Endothelial cell of umbilical vein (primary cell): Measurements from ENCODE around the gene MMP2. TPM values are rescaled to one million over a fixed set of nuclear protein-coding genes. Genes with fewer than 3 reads are reported as not detected.

Source experiments
- BruUV-seq: library from RNA; stranded (reverse); fragments of 400-500 nt; replicated peaks from 2 replicates; lab custom pipeline; 2021; lab: Mats Ljungman, UMichigan
- CTCF ChIA-PET: fragments of 300-600, 350-600 bp; sonication (Branson Sonifier 250); formaldehyde crosslinking; loops from one replicate; lab custom pipeline; 2021; ENCODE audit warnings: antibody characterized with exemption, inconsistent platforms; lab: Charles Lee
- POLR2A ChIA-PET: fragments of 300-600, 350-600 bp; sonication (Branson Sonifier 250); formaldehyde crosslinking; loops from one replicate; lab custom pipeline; 2021; ENCODE audit warnings: antibody characterized with exemption, inconsistent platforms; lab: Charles Lee
- DNase-seq: peaks from one replicate; pipeline ENCODE4 v3.0.0-alpha.2; 2011; ENCODE audit warnings: low read depth, low spot score
- FAIRE-seq: peaks from 2 replicates; lab custom pipeline; 2011; peaks lifted over from hg19 to GRCh38; lab: Jason Lieb, UNC
- H2AFZ ChIP-seq: 2 replicates; pipeline ENCODE4 v1.6.0; 2012; ENCODE audit warnings: low read depth, low read length, control low read depth, inconsistent platforms
- H3K27ac ChIP-seq: 2 replicates; pipeline ENCODE4 v1.5.1; 2011; ENCODE audit warnings: low read depth, mild to moderate bottlenecking, control low read depth, low read length, moderate library complexity; ENCODE audit not compliant: insufficient read depth
- H3K27me3 ChIP-seq, 2 experiments: 2 replicates each; pipeline versions ENCODE4 v1.6.0 to v1.6.1; 2011; ENCODE audit warnings: low read length in 2 of 2, mixed read lengths in 1 of 2; ENCODE audit not compliant: control insufficient read depth in 2 of 2, insufficient read depth in 2 of 2
- H3K36me3 ChIP-seq, 2 experiments: 2 replicates in 1 of 2; 3 replicates in 1 of 2; pipeline ENCODE4 v1.5.1; 2011; ENCODE audit warnings: low read length in 2 of 2, mild to moderate bottlenecking in 1 of 2, moderate library complexity in 1 of 2; ENCODE audit not compliant: control insufficient read depth in 2 of 2, insufficient read depth in 2 of 2; ENCODE audit errors: extremely low read depth in 1 of 2
- H3K4me1 ChIP-seq: 3 replicates; pipeline ENCODE4 v1.5.1; 2011; ENCODE audit warnings: mild to moderate bottlenecking, low read length; ENCODE audit not compliant: control insufficient read depth, insufficient read depth; ENCODE audit errors: extremely low read depth
- H3K4me2 ChIP-seq: 2 replicates; pipeline ENCODE4 v1.6.1; 2011; ENCODE audit warnings: low read length, control low read depth, mixed read lengths; ENCODE audit not compliant: insufficient read depth
- H3K4me3 ChIP-seq, 3 experiments: fragments of 200-600 bp in 1 of 3; sonication (generic), shearing (Covaris generic) in 1 of 3; replicated peaks in 1 of 3; 2 replicates each; pipeline ENCODE4 v1.5.1; 2011 to 2016; ENCODE audit warnings: control low read depth in 3 of 3, low read length in 3 of 3, mild to moderate bottlenecking in 2 of 3, inconsistent platforms in 1 of 3, low read depth in 1 of 3, moderate library complexity in 1 of 3; ENCODE audit not compliant: insufficient read depth in 1 of 3
- H3K79me2 ChIP-seq: 2 replicates; pipeline ENCODE4 v1.6.0; 2012; ENCODE audit warnings: low read length, inconsistent platforms; ENCODE audit not compliant: control insufficient read depth, insufficient read depth
- H3K9ac ChIP-seq: replicated peaks from 2 replicates; pipeline ENCODE3; 2011; ENCODE audit warnings: low read length, control low read depth; ENCODE audit not compliant: insufficient read depth; ENCODE audit errors: extremely low read depth
- H3K9me1 ChIP-seq: replicated peaks from 3 replicates; pipeline ENCODE4 v1.6.0; 2011; ENCODE audit warnings: mild to moderate bottlenecking, low read length; ENCODE audit not compliant: control insufficient read depth, insufficient read depth; ENCODE audit errors: extremely low read depth
- H3K9me3 ChIP-seq: replicated peaks from 2 replicates; pipeline ENCODE4 v1.5.1; 2012; ENCODE audit warnings: low read length, inconsistent platforms; ENCODE audit not compliant: control insufficient read depth, insufficient read depth
- H4K20me1 ChIP-seq: replicated peaks from 2 replicates; pipeline ENCODE3; 2011; ENCODE audit warnings: mild to moderate bottlenecking, low read length; ENCODE audit not compliant: control insufficient read depth, insufficient read depth; ENCODE audit errors: extremely low read depth
- CTCF ChIP-seq, 2 donors: IDR thresholded peaks; 1 replicate in 1 of 2; 2 replicates in 1 of 2; pipeline ENCODE4 v1.5.1; 2011; ENCODE audit warnings: low read length in 2 of 2, mild to moderate bottlenecking in 2 of 2, moderate library complexity in 2 of 2, control low read depth in 1 of 2, inconsistent platforms in 1 of 2, low read depth in 1 of 2; ENCODE audit not compliant: insufficient read depth in 1 of 2; ENCODE audit errors: extremely low read depth in 1 of 2
- EZH2 ChIP-seq: IDR thresholded peaks from 2 replicates; pipeline ENCODE4 v1.6.1; 2012; ENCODE audit warnings: borderline replicate concordance, low read depth, mild to moderate bottlenecking, moderate library complexity, low read length, inconsistent platforms; ENCODE audit not compliant: severe bottlenecking
- FOS ChIP-seq: IDR thresholded peaks from 2 replicates; pipeline ENCODE4 v1.6.1; 2011; ENCODE audit warnings: mild to moderate bottlenecking, low read length, moderate library complexity, borderline replicate concordance; ENCODE audit not compliant: insufficient read depth
- GATA2 ChIP-seq: IDR thresholded peaks from 2 replicates; pipeline ENCODE4 v1.7.0; 2011; ENCODE audit warnings: low read depth, mild to moderate bottlenecking, moderate library complexity, mixed read lengths, low read length; ENCODE audit not compliant: insufficient read length, insufficient read depth
- JUN ChIP-seq: IDR thresholded peaks from 2 replicates; pipeline ENCODE4 v1.6.1; 2011; ENCODE audit warnings: borderline replicate concordance, low read depth; ENCODE audit not compliant: insufficient read length, insufficient read depth
- MAX ChIP-seq: IDR thresholded peaks from 2 replicates; pipeline ENCODE4 v1.6.1; 2011; ENCODE audit not compliant: insufficient read depth, insufficient read length
- MYC ChIP-seq: IDR thresholded peaks from one replicate; pipeline ENCODE4 v1.6.1; 2011; ENCODE audit warnings: mild to moderate bottlenecking, low read depth, low read length
- POLR2A ChIP-seq: IDR thresholded peaks from 2 replicates; pipeline ENCODE4 v1.6.1; 2012; ENCODE audit warnings: low read depth, mild to moderate bottlenecking, control low read depth, low read length
- POLR2AphosphoS5 ChIP-seq: IDR thresholded peaks from 2 replicates; pipeline ENCODE4 v1.6.1; 2012; ENCODE audit warnings: low read depth, mild to moderate bottlenecking, control low read depth, low read length, moderate library complexity; ENCODE audit not compliant: insufficient read depth
- dilution Hi-C: fragments of 300-500 bp; cut with MboI; formaldehyde crosslinking; loops from one replicate; pipeline ENCODE4 v1.15.0; 2019; ENCODE audit warnings: low sequenced_read_pairs; ENCODE audit not compliant: extremely low pct_ligation_motif_present
- intact Hi-C: fragments of 100-400 bp; cut with micrococcal nuclease; formaldehyde crosslinking; loops from one replicate; pipeline ENCODE4 v1.10.0; 2022
- polyA plus RNA-seq, 4 experiments: library from polyadenylated mRNA; depleted of rRNA in 3 of 4; stranded (reverse) in 3 of 4; unstranded in 1 of 4; fragments of >200 nt; gene quantifications; 2 replicates each; pipeline versions ENCODE4 v1.2.1 to v1.2.3, GENCODE V29; 2011 to 2012; ENCODE audit warnings: missing spikeins in 1 of 4
- total RNA-seq: library from RNA; stranded (reverse); gene quantifications from 2 replicates; pipeline ENCODE4 v1.2.3, GENCODE V29; 2021

MMP2 gene
- total and polyA plus RNA-seq, 2 donors (not counting 3 experiments of a cell fraction or from before 2014, with no cell fraction given) = 771 to 1,508 TPM

- ChIA-PET CTCF (interaction anchor here (1.2 to 3.0 kb wide), 4 partner anchors 11 to 24 kb away, joined by 3 to 13 read pairs (median 6); no protein-coding TSS in a partner anchor), POLR2A (no interaction called here)
- Histone ChIP-seq H3K79me2 (peaks cover 5% of the 10 kb centered on the region), H3K9ac (no peak overlapping the region), H3K9me1 (no peaks in the 10 kb centered on the region), H3K4me1 (peaks cover 29% of the 10 kb centered on the region), H3K27ac (peak overlapping the region; percentile 49), H3K4me3 (no peak overlapping the region), H3K27me3 (no peaks in the 10 kb centered on the region), H4K20me1 (no peaks in the 10 kb centered on the region), H3K4me2 (no peak overlapping the region), H3K9me3 (no peaks in the 10 kb centered on the region), H2AFZ (no peak overlapping the region), H3K36me3 (peaks cover 52 to 78% of the 10 kb centered on the region in 2 experiments)
- dilution Hi-C loops = no loop called here
- peak; percentile 15 for FAIRE-seq
- intact Hi-C loops = no loop called here
- TF ChIP-seq GATA2 = no peak
- TF ChIP-seq POLR2A = no peak
- no peak for TF ChIP-seq MAX
- no peak for TF ChIP-seq POLR2AphosphoS5
- TF ChIP-seq CTCF (IDR thresholded peaks at IDR 0.05; ENCODE audit: extremely low read depth in 1 of 2, insufficient read depth in 1 of 2, low read depth in 1 of 2, low read length in 2 of 2) = no peak
- no peak for TF ChIP-seq MYC
- no peak for TF ChIP-seq EZH2
- no peak for TF ChIP-seq JUN
- TF ChIP-seq FOS = no peak
- no peak for DNase-seq
- BruUV-seq = no TSS peak
Measured at GRCh38 chr16:55489119-55489955, 10.3 kb downstream of the MMP2 start.
